ENCODE results near the gene HDLBP. TPM values are rescaled to one million over a fixed set of nuclear protein-coding genes. Genes with fewer than 3 reads are reported as not detected.
A peak's percentile ranks its signal among the peaks of the same experiment; 100 is the strongest.

Gene HDLBP
- total RNA-seq, 1 experiment from 2014 or later = 510 TPM

- TF ChIP-seq EZH2 (IDR thresholded peaks at IDR 0.05; ENCODE audit: borderline replicate concordance, low read depth, low read length, poor library complexity, severe bottlenecking) (no peak), CTCF (conservative IDR thresholded peaks at IDR 0.05; ENCODE audit: low read depth, low read length) (no peak)
- POLR2A ChIA-PET (ENCODE audit: low non-redundant PET) = no interaction called here
- BruUV-seq (replicated peaks) = no TSS peak
Measured at GRCh38 chr2:241285596-241285995, 29.9 kb downstream of the HDLBP start.

GRCh38 chr2:241282555-241282954 lies 32.9 kb downstream of the HDLBP start:
- POLR2A ChIA-PET (ENCODE audit: low non-redundant PET) = no interaction called here

More at GRCh38 chr2:241285596-241285995, 29.9 kb downstream of the HDLBP start:
- CTCF ChIA-PET = no interaction called here
- no peaks in the 10 kb centered on the region for H3K4me1 ChIP-seq (ENCODE audit: insufficient read depth, low read length, poor library complexity, severe bottlenecking)
- H3K27me3 ChIP-seq (replicated peaks; ENCODE audit: insufficient read depth, low read depth, low read length, poor library complexity) = no peaks in the 10 kb centered on the region
- no peak overlapping the region for H3K4me3 ChIP-seq (ENCODE audit: low read depth, low read length, poor library complexity, severe bottlenecking)
- no peaks in the 10 kb centered on the region for H3K9me3 ChIP-seq (ENCODE audit: low read depth, low read length, poor library complexity, severe bottlenecking)
- intact Hi-C loops (cut with micrococcal nuclease; ENCODE audit: unreplicated experiment) = no loop called here
- no peak for DNase-seq (ENCODE audit: low spot score)
- H3K27ac ChIP-seq (ENCODE audit: low read depth, low read length, poor library complexity, severe bottlenecking) = no peak overlapping the region
- no peaks in the 10 kb centered on the region for H3K36me3 ChIP-seq (ENCODE audit: insufficient read depth, low read length, poor library complexity, severe bottlenecking)

GRCh38 chr2:241280291-241280690 lies 35.2 kb downstream of the HDLBP start:
- H3K27ac ChIP-seq (ENCODE audit: low read depth, low read length, poor library complexity, severe bottlenecking) = no peak overlapping the region
- no TSS peak for BruUV-seq (replicated peaks)
- ChIA-PET CTCF (no interaction called here), POLR2A (ENCODE audit: low non-redundant PET) (no interaction called here)
- no peak for DNase-seq (ENCODE audit: low spot score)
- H3K27me3 ChIP-seq (replicated peaks; ENCODE audit: insufficient read depth, low read depth, low read length, poor library complexity) = no peaks in the 10 kb centered on the region
- TF ChIP-seq EZH2 (IDR thresholded peaks at IDR 0.05; ENCODE audit: borderline replicate concordance, low read depth, low read length, poor library complexity, severe bottlenecking) (no peak), CTCF (conservative IDR thresholded peaks at IDR 0.05; ENCODE audit: low read depth, low read length) (no peak)
- peaks cover 4% of the 10 kb centered on the region for H3K9me3 ChIP-seq (ENCODE audit: low read depth, low read length, poor library complexity, severe bottlenecking)
- H3K4me3 ChIP-seq (ENCODE audit: low read depth, low read length, poor library complexity, severe bottlenecking) = no peak overlapping the region
- intact Hi-C loops (cut with micrococcal nuclease; ENCODE audit: unreplicated experiment) = no loop called here
- no peaks in the 10 kb centered on the region for H3K36me3 ChIP-seq (ENCODE audit: insufficient read depth, low read length, poor library complexity, severe bottlenecking)
- peaks cover 10% of the 10 kb centered on the region for H3K4me1 ChIP-seq (ENCODE audit: insufficient read depth, low read length, poor library complexity, severe bottlenecking)

More at GRCh38 chr2:241282555-241282954, 32.9 kb downstream of the HDLBP start:
- intact Hi-C loops (cut with micrococcal nuclease; ENCODE audit: unreplicated experiment) = no loop called here
- Histone ChIP-seq H3K27me3 (replicated peaks; ENCODE audit: insufficient read depth, low read depth, low read length, poor library complexity) (no peaks in the 10 kb centered on the region), H3K36me3 (ENCODE audit: insufficient read depth, low read length, poor library complexity, severe bottlenecking) (no peaks in the 10 kb centered on the region), H3K9me3 (ENCODE audit: low read depth, low read length, poor library complexity, severe bottlenecking) (no peaks in the 10 kb centered on the region), H3K4me1 (ENCODE audit: insufficient read depth, low read length, poor library complexity, severe bottlenecking) (peaks cover 10% of the 10 kb centered on the region), H3K27ac (ENCODE audit: low read depth, low read length, poor library complexity, severe bottlenecking) (peak overlapping the region; percentile 45), H3K4me3 (ENCODE audit: low read depth, low read length, poor library complexity, severe bottlenecking) (no peak overlapping the region)
- no TSS peak for BruUV-seq (replicated peaks)
- CTCF ChIA-PET = interaction anchor here (0.6 kb wide), 1 partner anchor 24 kb away, joined by 7 read pairs; no protein-coding TSS in a partner anchor
- DNase-seq (ENCODE audit: low spot score) = no peak
- no peak for TF ChIP-seq CTCF (conservative IDR thresholded peaks at IDR 0.05; ENCODE audit: low read depth, low read length)
